COR-L47 (cell line): ENCODE measurements around the gene CD244.
"Not testable (repeated sequence)": the region's sequence is repeated elsewhere in the genome, so short reads cannot be mapped to it uniquely, and the experiment has no call there.

ENCODE experiments used
- DNase-seq: peaks from one replicate; lab custom pipeline; 2025; lab: John Stamatoyannopoulos, UW

Gene CD244

DNA sequence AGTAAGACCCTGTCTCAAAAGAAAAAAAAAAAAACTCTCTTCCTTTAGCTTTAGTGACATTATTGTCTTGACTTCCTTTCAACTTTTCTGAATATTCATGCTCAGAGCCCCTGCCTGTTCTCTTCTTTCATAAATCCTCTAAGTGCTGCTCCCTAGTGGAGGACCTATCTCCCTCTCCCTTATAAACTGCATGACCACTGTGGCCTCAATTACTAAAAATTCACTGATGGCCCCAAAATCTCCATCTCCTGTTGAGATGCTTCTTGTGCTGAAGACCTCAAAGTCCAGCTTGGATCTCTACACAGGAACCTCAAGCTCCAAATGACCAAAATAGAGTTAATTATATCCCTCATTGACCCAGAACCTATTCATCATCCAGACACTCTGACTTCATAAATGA is 14.5 kb upstream of the CD244 start:
- no peak for DNase-seq

- no peak for DNase-seq
Measured at GRCh38 chr1:160876311-160876710, 13.6 kb upstream of the CD244 start.

DNA sequence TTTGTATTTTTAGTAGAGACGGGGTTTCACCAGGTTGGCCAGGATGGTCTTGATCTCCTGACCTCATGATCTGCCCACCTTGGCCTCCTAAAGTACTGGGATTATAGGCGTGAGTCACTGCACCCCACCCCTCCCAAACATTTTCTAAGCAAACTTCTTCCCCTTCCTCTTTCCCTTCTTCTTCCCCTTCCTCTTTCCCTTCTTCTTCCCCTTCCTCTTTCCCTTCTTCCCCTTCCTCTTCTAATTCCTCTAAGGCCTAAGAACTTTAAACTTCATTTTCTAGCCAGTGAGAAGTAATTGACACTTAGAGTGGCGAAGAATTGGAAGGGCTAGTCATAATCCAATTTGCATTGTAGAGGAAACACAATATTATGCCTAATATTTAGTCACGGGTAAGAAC is 12.9 kb upstream of the CD244 start:
- not testable (repeated sequence) for DNase-seq

DNA sequence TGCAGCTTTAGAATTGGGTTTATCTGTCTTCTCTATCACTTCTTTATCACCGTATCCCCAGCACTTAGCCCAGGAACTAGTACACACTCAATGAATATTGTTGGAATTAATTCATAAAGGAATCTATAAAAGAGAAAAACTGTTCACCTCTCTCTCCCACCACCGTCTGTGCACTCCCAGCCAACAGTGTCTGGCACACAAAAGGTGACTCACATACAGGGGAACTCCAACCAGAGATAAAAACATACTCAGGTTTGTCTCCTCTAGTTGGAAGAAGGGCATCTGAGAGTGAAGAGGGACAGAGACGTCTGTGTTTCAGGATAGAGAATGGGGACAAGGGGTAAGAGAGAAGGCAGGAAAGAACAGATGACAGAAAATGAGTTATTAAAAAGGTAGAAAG is 12.2 kb upstream of the CD244 start:
- DNase-seq: no peak

GRCh38 chr1:160868141-160868540 is 5.5 kb upstream of the CD244 start:
- DNase-seq: no peak

DNA sequence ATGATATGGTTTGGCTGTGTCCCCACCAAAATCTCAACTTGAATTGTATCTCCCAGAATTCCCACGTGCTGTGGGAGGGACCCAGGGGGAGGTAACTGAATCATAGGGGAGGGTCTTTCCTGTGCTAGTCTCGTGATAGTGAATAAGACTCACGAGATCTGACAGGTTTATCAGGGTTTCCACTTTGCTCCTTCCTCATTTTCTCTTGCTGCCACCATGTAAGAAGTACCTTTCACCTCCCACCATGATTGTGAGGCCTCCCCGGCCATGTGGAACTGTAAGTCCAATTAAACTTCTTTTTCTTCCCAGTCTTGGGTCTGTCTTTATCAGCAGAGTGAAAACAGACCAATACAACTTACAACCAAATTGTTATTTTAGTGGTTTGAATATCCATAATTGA is 5.0 kb upstream of the CD244 start:
- not testable (repeated sequence) for DNase-seq

- no peak for DNase-seq
Measured at GRCh38 chr1:160866695-160867260, 4.1 kb upstream of the CD244 start.

DNA sequence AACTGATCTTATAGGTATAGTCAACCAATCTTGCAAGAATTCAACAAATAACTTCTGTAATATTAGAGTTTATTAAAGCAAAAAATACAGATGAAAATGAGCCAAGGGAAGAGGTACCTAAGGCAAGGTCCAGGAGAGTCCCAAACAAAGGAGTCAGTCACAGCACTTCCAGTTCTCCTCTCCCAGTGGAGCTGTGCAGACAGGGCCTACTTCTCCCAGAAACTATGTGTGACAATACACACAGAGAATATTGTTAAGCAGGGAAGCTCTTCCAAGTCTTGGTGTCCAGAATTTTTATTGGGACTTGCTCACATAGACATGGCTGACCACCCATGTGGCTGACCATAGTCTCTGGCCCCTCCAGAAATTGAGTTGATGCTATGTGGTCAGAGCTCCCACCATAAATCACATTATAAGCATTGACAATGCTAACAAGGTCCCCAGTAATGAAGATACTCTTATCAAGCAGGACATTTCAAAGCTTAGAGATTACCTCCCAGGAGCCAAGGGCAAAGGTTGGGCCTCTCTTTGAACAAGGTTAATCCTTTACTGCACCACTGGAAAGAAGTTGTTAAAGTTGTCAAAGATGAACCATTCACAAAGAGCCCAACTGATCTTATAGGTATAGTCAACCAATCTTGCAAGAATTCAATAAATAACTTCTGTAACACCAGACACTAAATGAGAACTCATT is 3.5 kb upstream of the CD244 start:
- no peak for DNase-seq

DNA sequence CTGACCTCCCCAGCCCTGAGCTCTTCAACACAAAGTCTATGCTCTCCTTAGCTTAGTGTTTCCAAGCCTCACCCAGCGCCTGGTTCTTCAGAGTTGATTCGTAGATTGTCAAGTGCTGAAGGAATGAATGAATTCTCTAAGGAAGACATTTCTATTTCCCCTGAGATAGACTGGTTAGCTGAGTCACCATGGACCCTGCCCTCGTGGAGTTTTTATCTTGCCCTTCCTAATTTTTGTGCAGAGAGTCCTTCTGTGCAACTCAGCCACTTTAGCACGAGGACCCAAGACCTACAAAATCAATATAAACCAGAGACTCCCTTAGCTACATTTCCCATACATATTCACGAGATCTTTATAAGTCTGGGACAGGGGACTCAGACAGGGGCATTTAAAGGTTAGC is 2.6 kb upstream of the CD244 start:
- no peak for DNase-seq

GRCh38 chr1:160864173-160864572 is 1.5 kb upstream of the CD244 start:
- DNase-seq: no peak

DNA sequence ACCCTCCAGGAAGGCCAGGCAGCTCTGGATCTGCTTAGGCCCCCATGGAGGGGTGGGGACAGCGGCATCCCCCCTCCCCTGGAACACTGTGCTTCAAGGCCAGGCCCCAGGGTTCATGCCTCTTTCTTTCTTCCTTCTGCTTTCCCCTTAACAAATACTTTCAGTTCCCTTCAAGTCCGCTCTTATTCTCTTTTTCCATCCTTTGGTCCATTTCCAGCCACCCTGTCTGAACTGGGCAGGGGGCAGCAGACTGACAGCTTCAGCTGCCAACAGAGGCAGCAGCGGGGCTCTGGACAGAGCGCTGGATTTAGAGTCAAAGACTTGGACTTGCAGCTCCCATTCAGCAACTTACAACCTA is 1.1 kb upstream of the CD244 start:
- DNase-seq: no peak

DNA sequence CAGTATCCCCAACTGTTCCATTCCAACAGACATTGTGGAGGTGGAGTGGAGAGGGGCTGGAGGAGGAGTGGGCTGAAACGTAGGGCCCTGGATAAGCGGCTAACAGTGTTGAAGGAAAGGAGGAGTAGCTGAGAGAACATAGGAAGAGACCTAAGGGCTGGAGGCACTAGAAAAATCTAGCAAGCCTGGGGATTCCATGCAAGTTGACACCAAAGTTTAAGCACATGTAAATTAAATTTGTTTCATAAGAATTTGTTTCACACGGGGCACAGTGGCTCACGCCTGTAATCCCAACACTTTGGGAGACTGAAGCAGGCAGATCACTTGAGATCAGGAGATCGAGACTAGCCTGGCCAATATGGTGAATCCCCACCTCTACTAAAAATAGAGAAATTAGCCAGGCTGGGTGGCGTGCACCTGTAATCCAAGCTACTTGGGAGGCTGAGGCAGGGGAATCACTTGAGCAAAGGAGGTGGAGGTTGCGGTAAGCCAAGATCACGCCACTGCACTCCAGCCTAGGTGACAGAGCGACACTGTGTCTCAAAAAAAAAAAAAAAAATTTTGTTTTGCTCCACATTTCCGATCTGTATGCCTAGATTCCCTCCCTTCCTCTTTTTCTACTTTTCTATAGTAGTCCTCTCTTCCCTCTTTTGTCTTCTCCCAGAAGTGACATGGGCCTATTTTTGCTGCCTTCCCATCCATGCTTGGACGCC is 530 bp upstream of the CD244 start:
- no peak for DNase-seq

- DNase-seq: no peak
Measured at GRCh38 chr1:160860840-160861505, 1.7 kb downstream of the CD244 start.

DNA sequence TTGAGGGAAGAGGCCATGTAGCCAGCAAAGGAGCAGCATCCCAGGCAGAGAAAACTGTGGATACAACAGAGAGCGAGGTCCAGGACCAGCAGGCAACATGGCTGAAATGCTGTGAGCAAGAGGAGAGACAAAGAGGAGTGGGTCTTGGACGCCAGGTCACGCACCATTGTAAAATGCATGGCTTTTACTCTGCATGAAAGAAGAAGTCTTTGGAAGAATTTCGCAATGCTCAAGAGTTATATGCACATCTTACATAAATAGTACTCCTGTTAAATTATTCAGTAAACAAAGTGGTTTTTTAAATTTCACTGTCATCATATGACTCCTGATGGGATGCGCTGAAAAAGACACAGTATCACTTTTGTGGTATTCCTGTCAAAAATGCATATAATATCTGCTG is 3.5 kb downstream of the CD244 start:
- no peak for DNase-seq

DNA sequence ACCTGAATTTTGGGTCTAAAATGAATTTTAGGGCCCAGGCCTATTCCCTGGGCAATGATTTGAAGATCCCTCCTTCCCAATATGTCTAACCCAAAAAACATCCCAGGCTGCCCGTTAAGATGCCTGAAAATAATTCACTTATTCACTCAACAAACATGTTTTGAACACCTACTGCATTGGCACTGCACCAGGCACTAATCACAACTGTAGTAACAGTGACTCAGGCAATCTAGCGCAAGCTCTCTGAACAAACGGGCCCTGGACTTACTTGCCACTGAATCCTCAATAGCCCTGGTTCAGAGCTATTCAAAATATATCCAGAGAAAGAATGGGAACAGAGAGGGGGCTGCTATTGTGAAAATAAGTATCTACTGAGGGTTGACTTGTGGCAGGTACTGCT is 4.2 kb downstream of the CD244 start:
- DNase-seq: no peak

GRCh38 chr1:160858097-160858496 is 4.6 kb downstream of the CD244 start:
- no peak for DNase-seq

DNA sequence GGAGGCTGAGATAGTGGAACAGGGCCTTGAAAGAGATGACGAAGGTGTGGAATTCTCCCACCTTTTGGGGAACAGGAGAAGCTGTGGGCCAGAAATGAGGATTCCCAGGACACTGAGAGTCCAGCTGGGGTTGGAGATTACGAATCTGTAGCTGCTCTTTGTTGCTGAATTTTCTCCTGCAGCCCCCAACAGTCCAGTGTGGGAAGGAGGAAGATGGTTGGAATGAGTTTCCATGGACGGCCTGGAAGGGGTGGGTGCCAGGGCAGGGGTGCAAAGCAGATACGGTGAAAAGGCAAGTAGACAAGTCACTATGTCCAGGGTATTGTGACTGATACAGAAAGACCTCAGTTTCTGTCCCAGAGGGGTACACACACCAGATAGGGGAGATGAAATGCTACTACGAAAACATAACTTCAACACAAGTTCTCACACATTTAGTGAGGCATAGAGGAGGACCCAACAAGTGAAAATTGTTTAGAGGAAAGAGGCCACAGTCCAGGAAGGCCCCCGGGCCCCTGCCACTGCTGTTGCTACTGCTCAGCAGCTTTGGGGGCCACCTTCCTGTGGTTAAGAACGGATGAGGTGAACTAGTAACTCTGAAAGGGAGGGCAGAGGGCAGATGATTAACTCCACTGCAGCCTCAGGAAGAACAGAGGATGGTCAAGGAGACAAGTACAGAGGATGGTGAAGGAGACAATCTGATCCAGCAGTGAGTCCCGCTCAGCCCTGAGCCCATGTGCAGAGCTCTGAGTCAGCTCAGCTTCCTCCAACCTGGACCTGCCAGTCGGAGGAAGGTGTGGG is 7.3 kb downstream of the CD244 start:
- DNase-seq: no peak

GRCh38 chr1:160853754-160854153 is 8.9 kb downstream of the CD244 start:
- DNase-seq: no peak

GRCh38 chr1:160853014-160853413 is 9.7 kb downstream of the CD244 start:
- DNase-seq: no peak

GRCh38 chr1:160850993-160851392 is 11.7 kb downstream of the CD244 start:
- no peak for DNase-seq

GRCh38 chr1:160850541-160850940 is 12.1 kb downstream of the CD244 start:
- DNase-seq: no peak

DNA sequence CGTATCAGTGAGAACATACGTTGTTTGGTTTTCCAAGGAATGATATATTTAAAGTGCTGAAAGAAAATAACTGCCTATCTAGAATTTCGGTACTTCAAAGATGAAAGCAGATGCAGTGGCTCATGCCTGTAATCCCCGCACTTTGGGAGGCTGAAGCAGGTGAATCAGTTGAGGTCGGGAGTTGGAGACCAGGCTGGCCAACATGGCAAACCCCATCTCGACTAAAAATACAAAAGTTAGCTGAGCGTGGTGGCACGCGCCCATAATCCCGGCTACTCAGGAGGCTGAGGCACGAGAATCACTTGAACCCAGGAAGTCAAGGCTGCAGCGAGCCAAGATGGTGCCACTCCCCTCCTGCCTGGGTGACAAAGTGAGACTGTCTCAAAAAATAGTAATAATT is 16.4 kb downstream of the CD244 start:
- no peak for DNase-seq
